ENCODE measurements around the gene SASH1. TPM values are rescaled to one million over a fixed set of nuclear protein-coding genes. Genes with fewer than 3 reads are reported as not detected.
"Not testable (repeated sequence)": the region's sequence is repeated elsewhere in the genome, so short reads cannot be mapped to it uniquely, and the experiment has no call there.

The SASH1 gene
- total RNA-seq, 1 experiment from 2014 or later, result 27.4 TPM

- no peak for TF ChIP-seq MLX (CRISPR knock-in tag; IDR thresholded peaks at IDR 0.05)
These were observed 6.8 kb downstream of the SASH1 start (continued) for GRCh38 chr6:148349466-148349865.

GRCh38 chr6:148351309-148351708, 8.7 kb downstream of the SASH1 start:
- Mint-ChIP-seq H3K9me3 (no peaks in the 10 kb centered on the region), H3K27me3 (ENCODE audit: low read depth) (no peaks in the 10 kb centered on the region), H3K4me3 (no peak overlapping the region), H3K27ac (0 out of 2 replicates have a peak overlapping the region, but pooled peaks have one; percentile 12), H3K4me1 (peaks cover 59% of the 10 kb centered on the region), H3K36me3 (no peaks in the 10 kb centered on the region)
- DNase-seq (ENCODE audit: low spot score) (no peak), ATAC-seq (no peak)
- CTCF ChIA-PET, result interaction anchor here (0.7 kb wide), 1 partner anchor 150 kb away, joined by 3 read pairs; no protein-coding TSS in a partner anchor
- POLR2A ChIA-PET, result no interaction called here
- TF ChIP-seq OVOL2 (CRISPR knock-in tag; IDR thresholded peaks at IDR 0.05; ENCODE audit: borderline replicate concordance) (no peak), ATF1 (CRISPR knock-in tag; IDR thresholded peaks at IDR 0.05) (no peak), NR1H2 (CRISPR knock-in tag; IDR thresholded peaks at IDR 0.05) (no peak), PRRX2 (CRISPR knock-in tag; IDR thresholded peaks at IDR 0.05) (no peak), ZSCAN18 (CRISPR knock-in tag; IDR thresholded peaks at IDR 0.05) (no peak), TEAD4 (CRISPR knock-in tag; IDR thresholded peaks at IDR 0.05) (no peak), PRDM15 (CRISPR knock-in tag; IDR thresholded peaks at IDR 0.05) (no peak), GABPB1 (CRISPR knock-in tag; IDR thresholded peaks at IDR 0.05) (no peak), ZNF512 (CRISPR knock-in tag; IDR thresholded peaks at IDR 0.05; ENCODE audit: borderline replicate concordance) (no peak), AR (CRISPR knock-in tag; IDR thresholded peaks at IDR 0.05) (no peak), JAZF1 (CRISPR knock-in tag; IDR thresholded peaks at IDR 0.05) (no peak), NR3C1 (CRISPR knock-in tag; conservative IDR thresholded peaks at IDR 0.05; ENCODE audit: low read depth) (no peak), IRF2 (CRISPR knock-in tag; IDR thresholded peaks at IDR 0.05; ENCODE audit: borderline replicate concordance, low read depth) (no peak), HMGA2 (CRISPR knock-in tag; IDR thresholded peaks at IDR 0.05) (no peak)

- POLR2A ChIA-PET; H3K27me3 Mint-ChIP-seq (ENCODE audit: low read depth); H3K4me3 Mint-ChIP-seq; H3K9me3 Mint-ChIP-seq; H3K36me3 Mint-ChIP-seq; ATAC-seq; H3K27ac Mint-ChIP-seq; DNase-seq (ENCODE audit: low spot score); CTCF ChIA-PET: not testable (repeated sequence)
- H3K4me1 Mint-ChIP-seq, result peaks cover 58% of the 10 kb centered on the region
These were observed 9.8 kb downstream of the SASH1 start for GRCh38 chr6:148352421-148352820.

Measured in WTC11 (cell line).